Activated CD4-positive, CD25-positive, alpha-beta regulatory T cell (primary cell): Measurements from ENCODE around the gene CD34.
"Not testable (repeated sequence)": the region's sequence is repeated elsewhere in the genome, so short reads cannot be mapped to it uniquely, and the experiment has no call there.

ENCODE experiments used
- DNase-seq, 4 experiments: peaks; one replicate each; lab custom pipeline; 2025; lab: John Stamatoyannopoulos, UW

CD34 gene

DNA sequence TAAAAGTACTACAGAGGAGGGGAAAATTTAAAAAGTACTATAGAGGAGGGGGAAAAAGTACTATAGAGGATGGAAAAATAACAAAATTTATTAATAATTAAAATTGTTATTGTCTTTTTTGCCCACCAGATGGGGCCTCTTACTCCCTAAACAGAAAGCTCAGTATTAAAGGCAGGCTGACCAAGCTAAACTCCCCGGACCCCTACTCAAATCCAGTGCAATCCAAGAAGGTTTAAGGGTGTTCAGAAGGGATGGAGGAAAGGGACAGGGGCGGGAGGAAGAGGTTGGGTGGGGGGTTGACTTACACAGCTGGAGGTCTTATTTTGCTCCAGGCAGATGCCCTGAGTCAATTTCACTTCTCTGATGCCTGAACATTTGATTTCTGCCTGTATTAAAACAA lies 13.7 kb downstream of the CD34 start:
- no peak for DNase-seq

DNA sequence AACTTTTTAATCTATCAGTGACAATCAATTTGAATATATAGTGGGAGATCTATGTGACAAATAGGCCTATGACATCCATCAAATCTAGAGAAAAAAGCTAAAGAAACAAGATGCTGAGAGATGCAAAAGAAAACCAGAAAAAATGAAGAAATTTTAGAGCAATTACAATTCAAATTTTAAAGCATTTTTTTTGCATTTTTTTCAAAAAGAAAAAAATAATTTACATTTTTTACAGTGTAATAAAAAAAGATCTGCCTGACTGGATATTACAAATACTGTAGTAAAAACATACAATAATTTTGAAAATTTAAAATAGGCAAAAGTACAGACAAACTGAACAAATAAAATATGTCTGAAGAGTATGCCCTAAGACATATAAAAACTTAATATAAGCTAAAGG lies 14.4 kb downstream of the CD34 start:
- no peak for DNase-seq

DNA sequence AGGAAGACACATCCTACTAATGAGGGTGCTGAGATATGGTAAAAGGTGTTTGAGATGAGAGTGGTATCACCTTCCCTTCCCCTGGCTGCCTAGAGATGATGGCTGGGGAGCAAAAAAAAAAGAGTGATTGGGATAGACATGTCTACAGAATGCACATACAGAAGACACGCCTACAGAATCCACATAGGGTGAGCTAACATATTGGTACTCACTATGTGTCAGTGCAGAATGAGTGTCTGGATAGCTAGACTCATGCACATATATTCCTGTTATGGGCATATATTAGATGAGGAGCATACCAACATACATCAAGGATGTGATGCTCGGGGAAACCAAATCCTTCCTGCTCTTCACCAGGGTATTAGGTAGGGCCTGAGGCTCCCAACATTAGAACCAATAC lies 16.2 kb downstream of the CD34 start:
- DNase-seq: no peak

DNA sequence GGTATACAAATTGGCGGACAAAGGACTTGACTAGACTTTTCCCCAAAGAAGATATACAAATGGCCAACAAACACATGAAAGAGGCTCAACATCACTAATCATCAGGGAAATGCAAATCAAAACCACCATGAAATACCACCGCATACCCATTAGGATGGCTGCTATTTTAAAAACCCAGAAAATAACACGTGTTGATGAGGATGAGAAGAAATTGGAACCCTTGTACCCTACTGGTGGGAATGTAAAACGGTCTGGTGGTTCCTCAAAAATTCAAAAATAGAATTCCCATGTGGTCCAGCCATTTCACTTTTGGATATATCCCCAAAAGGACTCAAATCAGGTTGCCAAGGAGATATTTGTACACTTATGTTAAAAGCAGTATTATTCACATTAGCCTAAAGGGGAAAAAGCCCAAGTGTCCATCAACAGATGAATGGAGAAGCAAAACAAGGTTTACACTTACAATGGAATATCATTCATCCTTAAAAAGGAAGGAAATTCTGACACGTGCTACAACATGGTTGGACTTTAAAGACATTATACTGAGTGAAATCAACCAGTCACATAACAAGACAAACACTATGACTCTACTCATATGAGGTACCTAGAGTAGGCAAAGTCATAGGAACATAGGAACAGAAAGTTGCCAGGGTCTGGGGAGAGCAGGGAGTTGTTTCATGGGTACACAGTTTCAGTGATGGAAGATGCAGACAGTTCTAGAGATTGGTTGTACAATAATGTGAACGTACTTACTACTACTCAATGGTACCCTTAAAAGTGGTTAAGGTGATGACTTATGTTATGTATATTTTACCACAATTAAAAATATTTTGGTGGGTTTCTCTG lies 17.0 kb downstream of the CD34 start:
- DNase-seq: no peak

DNA sequence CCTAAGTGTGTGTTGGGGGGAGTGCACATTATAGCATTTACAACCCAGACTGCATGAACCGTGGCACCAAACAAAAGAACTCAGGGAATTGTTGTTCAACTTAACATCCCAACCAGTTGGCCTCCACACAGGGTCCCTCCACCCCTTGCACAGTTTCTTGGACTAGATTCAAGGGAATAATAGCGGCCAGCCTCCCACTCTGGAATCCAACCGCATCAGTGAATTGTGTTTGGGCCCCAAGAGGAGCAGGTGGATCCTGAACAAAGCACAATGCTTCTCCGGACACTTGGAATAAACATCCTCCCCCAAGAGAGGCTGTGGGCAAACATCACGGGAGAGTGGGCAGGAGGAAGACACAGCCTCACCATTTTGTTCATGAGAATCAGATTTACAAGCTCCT lies 18.2 kb downstream of the CD34 start:
- DNase-seq: no peak

DNA sequence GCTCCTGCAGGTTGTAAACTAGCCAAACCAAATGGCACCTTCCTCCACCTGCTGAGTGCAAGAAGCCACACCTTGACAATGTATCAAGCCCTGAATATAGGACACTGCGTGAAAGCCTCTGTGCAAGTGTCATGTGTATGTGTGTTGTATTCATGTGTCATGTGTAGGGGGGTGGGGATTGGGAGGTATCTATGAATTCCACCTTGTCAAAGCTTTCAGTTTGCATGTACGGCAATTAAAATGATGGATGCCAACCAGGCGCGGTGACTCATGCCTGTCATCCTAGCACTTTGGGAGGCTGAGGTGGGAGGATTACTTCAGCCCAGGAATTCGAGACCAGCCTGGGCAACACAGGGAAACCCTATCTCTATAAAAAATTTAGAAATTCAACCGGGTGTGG lies 19.8 kb downstream of the CD34 start:
- no peak for DNase-seq

DNA sequence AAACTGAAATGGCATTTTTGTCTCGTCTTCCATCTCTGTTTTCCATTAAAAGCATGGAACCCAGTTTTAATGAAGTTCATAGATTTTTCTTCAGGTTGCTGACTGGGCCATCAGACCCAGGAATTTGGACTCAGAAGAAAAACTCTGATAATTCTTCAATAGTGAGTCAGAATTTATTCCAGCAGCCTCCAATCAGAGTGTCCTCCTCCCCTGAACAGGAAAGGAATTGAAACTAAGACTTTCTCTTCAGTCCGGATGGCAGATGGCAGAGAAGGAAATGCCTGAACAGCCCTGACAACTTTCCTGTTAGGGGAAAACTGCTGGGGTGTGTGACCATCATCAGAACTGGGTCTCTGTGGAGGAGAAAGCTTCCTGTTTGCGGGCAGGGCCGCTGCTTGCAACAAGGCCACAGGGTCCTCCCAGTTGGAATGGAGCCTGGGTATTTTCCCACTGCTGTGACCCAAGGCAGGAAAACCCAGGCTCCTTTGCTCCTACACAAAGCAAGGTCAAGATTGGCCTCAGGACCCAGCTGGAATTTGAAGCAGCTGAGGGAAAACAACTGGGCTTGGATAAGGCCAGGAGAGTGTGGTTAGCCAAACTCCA lies 20.7 kb downstream of the CD34 start:
- no peak for DNase-seq

DNA sequence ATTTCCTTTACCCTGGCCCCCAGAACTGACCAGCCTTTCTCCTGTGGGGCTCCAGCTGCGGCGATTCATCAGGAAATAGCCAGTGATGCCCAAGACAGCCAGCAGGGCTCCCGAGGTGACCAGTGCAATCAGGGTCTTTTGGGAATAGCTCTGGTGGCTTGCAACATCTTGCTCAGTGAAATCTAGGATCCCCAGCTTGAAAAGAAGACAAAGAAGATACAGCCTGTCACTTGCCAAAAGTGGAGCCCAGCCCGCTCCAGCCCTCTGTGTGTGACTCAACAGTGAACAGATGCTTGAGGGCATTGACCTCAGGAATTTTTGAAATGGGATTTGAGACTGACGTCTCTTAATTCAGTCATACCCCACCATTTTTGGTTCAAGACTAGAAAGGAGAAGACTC lies 22.3 kb downstream of the CD34 start:
- DNase-seq: no peak

DNA sequence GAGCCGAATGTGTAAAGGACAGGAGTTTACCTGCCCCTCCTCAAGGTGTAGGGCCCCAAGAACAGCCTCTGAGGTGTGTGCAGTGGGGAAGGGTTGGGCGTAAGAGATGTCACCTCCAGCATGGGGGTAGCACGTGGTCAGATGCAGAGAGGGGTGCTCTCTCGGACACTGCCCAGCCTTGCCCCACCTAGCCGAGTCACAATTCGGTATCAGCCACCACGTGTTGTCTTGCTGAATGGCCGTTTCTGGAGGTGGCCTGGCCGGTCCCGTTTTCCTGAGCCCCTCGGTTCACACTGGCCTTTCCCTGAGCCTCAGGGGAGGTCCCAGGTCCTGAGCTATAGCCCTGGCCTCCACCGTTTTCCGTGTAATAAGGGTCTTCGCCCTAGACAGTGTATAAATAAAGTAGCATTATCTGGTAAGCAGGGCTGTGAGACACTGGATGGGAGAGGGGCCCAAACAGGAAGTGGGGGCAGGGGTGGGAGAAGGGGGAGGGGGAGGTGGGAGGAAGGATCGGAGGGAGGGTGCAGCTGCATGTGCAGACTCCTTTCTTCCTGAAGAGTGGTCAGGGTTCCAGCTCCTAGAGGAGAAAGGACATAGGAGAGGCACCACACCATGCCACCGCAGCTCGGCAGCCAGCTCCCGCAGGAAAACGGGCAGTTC lies 23.3 kb downstream of the CD34 start:
- DNase-seq: no peak

DNA sequence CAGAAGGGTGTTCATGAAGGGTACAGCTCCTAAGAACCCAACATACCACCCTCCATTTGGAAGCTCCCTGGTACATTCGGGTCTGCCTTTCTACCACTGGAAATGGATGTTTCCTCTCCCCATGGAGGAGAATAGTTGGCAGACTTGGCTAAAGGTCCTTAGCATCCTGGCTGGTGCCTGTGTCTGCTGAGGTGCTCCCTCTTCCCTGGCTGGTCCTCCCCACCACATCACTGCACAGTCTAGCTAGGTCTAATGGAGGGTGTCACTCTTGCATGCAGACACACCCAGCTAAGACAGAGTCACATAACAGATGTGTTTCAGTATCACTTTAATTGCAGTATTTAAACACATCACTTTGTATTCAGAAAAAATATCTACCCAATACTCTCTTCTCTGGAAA lies 24.7 kb downstream of the CD34 start:
- DNase-seq: no peak

DNA sequence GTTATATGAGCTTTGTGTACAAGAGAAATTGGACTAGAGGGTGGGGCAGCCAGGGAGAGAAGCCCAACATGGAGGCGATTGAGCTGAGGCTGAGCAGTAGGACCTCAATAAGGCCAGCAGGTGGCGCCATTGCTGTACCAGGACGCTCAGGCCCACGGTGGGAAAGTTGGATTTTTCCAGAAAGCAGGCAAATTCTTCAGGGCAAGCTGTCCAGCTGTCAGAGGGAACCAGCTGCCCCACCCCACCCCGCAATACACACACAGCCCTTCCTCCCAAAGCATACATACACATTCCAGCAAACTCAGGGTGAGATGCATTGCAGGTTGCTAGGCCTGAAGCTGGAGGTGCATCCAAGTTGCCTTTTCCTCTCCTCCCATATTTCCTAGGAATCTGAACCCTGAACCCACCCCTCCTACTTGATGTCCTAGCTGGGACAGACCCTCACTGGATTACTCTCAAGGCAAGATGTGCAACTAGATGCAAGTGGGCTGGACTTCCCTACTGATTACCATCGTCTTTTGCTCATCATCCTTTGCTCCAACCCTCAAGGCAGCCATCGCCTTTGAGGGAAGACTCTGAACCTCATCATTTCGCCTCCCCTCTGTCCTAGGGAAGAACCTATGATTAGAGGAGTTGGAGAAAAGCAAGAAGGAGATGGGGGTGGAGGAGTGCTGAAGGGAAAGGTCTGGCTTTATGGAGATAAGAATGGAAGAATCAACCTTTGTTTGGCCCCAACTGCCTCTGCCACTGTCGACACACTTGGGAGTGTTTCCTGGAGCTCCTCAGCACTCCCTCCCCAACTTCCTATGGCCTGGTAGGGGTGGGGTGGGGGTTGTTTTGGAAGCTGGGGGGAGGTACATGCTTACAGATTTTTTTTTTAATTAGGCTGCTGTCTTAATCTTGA lies 25.5 kb downstream of the CD34 start:
- peak; percentile 29 to 45 (median 36) for DNase-seq

DNA sequence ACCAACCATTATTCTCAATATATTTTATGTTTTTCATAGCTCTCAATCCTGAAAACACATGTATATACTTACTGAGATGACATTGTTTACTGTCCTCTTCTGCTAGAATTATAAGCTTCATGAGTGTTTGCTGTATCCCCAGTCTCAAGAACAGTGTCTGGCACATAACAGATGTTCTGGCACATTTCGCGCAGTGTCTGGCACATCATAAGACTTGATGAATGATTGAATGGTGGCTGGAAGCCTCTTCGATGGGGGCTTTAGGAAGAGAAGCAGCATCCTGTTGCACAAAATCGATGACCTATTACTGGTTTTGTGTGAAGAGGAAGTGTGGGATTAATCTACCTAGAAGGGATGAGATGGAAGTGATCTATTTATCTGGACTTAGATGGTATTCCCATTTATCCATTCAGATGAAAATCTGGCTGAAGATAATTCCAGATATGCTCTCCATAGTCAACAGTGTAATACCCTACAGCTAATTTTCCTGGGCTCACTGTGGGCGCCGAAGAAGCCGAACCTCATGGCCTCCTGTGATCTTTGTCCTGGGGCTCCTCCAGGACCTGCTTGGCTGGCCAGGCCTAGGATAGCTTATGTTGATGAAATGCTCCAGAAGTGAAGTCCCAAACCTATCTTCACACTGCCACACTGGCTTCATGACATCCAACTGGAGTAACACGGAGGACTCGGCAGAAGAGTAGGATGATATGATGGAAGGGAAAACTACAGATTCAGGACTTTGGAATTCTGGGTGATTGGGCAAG lies 26.5 kb downstream of the CD34 start:
- DNase-seq: no peak

DNA sequence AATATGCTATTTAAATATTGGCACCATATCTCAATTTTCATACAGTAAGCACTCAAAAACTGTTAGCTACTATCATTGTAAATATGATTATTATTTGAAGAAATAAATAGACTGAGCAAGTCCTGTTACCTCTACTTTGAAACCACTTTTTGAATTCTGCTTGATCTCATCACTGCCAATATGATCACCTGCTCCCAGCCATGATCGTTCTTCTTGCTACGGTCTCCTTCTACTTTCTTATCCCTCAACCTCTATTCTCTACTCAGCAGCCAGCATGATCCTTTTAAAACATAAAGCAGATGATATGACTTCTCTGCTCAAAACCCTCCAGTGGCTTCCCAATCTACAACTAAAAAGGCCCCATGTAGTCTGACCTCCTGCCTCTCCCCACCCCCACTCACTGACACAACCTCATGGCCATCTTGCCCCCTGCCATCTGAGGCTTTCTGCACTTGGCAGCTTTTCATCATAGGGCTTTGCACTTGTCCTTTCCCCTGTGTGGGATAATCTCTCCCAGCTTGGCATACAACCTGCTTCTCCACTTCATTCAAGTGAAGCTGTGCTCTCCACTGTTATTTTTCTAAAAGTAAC lies 27.2 kb downstream of the CD34 start:
- no peak for DNase-seq

DNA sequence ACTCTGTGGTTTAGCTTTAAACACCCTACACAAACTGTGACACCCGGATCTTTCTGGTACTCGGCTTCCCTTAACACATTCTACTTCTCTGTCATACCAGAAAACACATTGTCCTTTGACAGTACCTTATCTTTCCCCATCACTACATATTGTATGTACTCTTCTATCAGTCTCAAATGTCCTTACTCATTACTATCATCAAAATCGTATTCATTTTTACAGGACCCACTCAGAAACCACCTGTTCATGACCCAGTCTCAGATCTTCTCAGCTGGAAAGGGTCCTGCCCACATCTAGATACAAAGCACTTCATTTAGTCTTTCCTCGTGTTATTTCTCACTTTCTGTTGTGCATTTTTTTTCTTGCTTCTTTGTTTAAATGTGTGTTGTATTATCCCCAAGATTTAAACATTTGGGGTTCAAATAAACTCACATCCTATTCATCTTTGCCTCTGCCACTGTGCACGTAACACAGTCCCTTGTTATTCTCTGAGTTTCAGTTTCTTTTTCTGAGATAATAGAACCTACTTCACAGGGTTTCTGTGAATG lies 27.7 kb downstream of the CD34 start:
- no peak for DNase-seq

DNA sequence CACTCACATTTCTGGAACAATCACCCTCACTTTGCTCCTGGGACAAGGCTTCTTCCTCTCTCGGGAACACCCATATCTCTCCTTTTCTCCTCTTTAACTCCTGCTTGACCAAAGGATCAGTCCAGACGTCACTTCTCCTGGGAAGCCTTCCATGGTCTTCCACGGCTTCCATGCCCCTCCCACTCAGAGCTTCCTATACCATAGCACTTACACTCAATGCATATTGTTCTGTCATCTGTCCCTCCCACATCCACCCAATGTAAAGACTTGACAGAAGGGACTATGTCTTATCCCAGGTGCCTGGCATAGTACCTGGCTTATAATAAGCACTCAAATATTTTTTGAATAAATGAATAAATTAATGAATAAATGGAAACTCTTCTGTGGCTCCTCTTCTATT lies 28.2 kb downstream of the CD34 start:
- no peak for DNase-seq

DNA sequence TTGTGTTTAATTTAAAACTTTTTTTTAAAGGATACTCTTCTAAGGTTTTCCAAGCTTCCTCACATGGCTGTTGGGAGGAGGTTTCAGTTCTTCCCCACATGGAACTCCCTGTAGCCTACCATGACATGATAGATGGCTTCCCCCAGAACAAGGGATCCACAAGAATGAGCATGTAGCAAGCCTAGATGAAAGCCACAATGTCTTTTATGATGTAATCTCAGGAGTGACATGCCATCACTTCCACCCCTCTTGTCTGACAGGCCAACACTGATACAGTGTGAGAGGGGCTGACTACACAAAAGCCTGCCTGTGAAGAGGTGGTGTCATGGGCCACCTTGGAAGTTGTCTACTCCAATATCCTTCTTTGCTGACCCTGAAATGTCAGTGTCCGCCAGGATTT lies 32.0 kb downstream of the CD34 start:
- DNase-seq: no peak

DNA sequence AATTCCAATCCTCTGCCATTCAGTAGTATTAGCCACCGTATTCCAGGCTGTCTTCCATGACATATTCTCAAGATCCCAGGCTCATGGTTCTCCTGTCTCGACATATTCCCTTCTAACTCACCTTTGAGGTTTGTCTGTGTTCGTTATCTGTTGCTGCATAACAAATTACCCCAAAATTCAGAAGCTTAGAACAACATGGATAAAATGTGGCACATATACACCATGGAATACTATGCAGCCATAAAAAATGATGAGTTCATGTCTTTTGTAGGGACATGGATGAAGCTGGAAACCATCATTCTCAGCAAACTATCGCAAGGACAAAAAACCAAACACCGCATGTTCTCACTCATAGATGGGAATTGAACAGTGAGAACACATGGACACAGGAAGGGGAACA lies 33.0 kb downstream of the CD34 start:
- not testable (repeated sequence) for DNase-seq

DNA sequence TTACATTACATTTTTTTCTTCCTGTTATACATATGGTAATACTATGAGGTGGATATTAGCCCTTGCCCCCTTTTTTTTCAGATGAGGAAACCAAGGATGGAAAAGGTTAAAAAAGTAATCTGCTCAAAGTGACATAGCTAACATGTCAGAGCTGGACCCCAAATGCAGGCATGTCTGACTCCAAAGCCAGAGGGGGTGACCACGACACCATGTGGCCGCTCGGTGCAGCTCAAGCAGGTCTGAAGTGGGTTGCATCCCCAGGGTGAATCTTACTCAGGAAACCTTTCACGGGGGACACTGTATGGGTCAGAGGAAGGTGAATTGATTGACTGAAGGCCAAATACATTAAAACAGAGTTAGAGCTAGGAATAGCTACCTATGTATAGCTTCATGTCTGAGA lies 34.8 kb downstream of the CD34 start:
- no peak for DNase-seq

DNA sequence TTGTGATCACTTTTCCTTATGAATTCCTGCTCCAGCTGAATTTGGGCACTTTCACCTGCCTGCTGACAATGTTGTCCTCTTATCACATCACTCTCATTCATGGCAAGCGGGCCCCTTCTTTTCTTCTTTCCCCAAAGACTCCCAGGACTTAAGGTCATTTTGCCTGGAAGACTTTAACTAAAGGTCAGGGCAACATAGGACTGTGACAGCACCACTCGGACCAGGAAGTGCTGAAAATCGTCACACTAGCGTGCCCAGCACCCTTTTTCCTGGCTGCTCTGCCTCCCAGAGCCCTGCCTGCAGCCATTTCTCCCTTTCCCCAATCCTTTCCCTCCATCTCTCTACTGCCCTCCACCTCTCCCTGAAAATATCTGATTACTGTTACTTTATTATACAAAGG lies 35.4 kb downstream of the CD34 start:
- DNase-seq: no peak

DNA sequence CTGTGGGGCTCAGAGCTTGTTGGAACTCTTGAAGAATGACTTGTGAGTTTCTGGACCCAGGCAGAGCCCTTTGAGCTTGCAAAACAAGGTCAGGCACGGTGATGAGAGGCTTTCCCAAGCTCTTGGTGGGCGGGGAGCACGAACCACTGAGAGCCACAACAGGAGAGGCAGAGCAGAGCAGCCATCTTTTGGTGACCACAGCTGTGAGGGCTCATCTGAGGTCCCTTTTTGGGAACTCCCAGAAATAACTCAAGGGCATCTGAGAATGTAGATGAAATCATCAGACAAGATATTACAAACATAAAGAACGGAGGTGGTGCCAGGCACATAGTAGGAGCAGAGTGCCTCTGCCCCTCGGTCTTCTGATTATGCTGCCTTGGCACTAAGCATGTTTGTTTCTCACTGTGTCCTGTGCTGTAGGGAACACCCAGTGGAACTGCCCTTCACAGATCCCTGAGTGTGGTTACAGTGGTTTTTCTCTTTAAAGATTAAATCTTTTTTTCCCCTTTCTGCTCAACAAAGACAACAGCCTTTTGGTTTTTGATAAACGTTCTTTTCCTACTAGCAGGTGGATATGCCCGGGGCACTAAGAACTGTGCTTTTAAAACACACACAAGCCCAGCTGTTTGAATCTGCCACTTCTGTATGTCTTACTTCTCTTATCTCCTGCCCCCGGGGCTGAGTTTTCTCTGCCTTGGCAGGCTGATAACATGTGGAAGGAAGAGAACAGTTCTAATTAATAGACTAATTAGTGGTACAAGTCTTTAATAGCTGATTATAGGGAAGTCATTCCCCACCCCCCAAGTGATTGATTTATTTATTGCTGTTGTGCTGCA lies 37.7 kb downstream of the CD34 start:
- DNase-seq: no peak
